SK-N-SH treated with all-trans-retinoic acid at 6 μM for 48 hours (cell line): ENCODE results near the gene HRNR.

Experiments
- ATAC-seq: fragments of 200-7000 bp; cut with Tn5 transposase; 3 replicates; pipeline ENCODE4 v1.9.1; 2020; ENCODE audit warnings: mild to moderate bottlenecking, moderate library complexity
- ARNTL ChIP-seq: fragments of 450-650 bp; formaldehyde crosslinking; IDR thresholded peaks from 2 replicates; pipeline ENCODE4 v1.5.0; 2020; ENCODE audit warnings: low read depth, mild to moderate bottlenecking, moderate library complexity, borderline replicate concordance
- BACH2 ChIP-seq: fragments of 250-450 bp; sonication (Bioruptor Pico); IDR thresholded peaks from 2 replicates; pipeline ENCODE4 v1.9.0; 2021; ENCODE audit warnings: mild to moderate bottlenecking, borderline replicate concordance
- CSDC2 ChIP-seq: fragments of 250-450 bp; sonication (Bioruptor Pico); IDR thresholded peaks from 2 replicates; pipeline ENCODE4 v1.5.0; 2020; ENCODE audit warnings: mild to moderate bottlenecking, moderate library complexity
- ESRRG ChIP-seq: fragments of 250-450 bp; sonication (Bioruptor Pico); IDR thresholded peaks from 2 replicates; pipeline ENCODE4 v1.6.1; 2021; ENCODE audit warnings: mild to moderate bottlenecking
- GLIS3 ChIP-seq: fragments of 250-450 bp; sonication (Bioruptor Pico); IDR thresholded peaks from 2 replicates; pipeline ENCODE4 v1.5.0; 2020; ENCODE audit warnings: mild to moderate bottlenecking, moderate library complexity
- ISL1 ChIP-seq: fragments of 250-450 bp; sonication (Bioruptor Pico); IDR thresholded peaks from 2 replicates; pipeline ENCODE4 v2.1.2; 2022; ENCODE audit warnings: mild to moderate bottlenecking, moderate library complexity
- OSR1 ChIP-seq: fragments of 250-450 bp; sonication (Bioruptor Pico); IDR thresholded peaks from 2 replicates; pipeline ENCODE4 v1.8.0; 2022; ENCODE audit warnings: moderate library complexity, mild to moderate bottlenecking, inconsistent platforms
- RARB ChIP-seq: fragments of 250-450 bp; sonication (Bioruptor Pico); IDR thresholded peaks from 2 replicates; pipeline ENCODE4 v1.8.0; 2021; ENCODE audit warnings: mild to moderate bottlenecking, moderate library complexity
- SNAI2 ChIP-seq: fragments of 250-450 bp; sonication (Bioruptor Pico); IDR thresholded peaks from 2 replicates; pipeline ENCODE4 v1.5.0; 2020; ENCODE audit warnings: mild to moderate bottlenecking, moderate library complexity
- TCF4 ChIP-seq: fragments of 250-450 bp; sonication (Bioruptor Pico); IDR thresholded peaks from 2 replicates; pipeline ENCODE4 v1.8.0; 2021; ENCODE audit warnings: mild to moderate bottlenecking, moderate library complexity, borderline replicate concordance
- TOX ChIP-seq: fragments of 250-450 bp; sonication (Bioruptor Pico); IDR thresholded peaks from 2 replicates; pipeline ENCODE4 v1.8.0; 2021; ENCODE audit warnings: mild to moderate bottlenecking, moderate library complexity, borderline replicate concordance
- ZC3H10 ChIP-seq: fragments of 250-450 bp; sonication (Bioruptor Pico); IDR thresholded peaks from 2 replicates; pipeline ENCODE4 v1.5.1; 2021; ENCODE audit warnings: mild to moderate bottlenecking, moderate library complexity
- ZFP30 ChIP-seq: fragments of 450-650 bp; formaldehyde crosslinking; IDR thresholded peaks from 2 replicates; pipeline ENCODE4 v1.5.0; 2022; ENCODE audit warnings: mild to moderate bottlenecking, moderate library complexity
- ZNF70 ChIP-seq: fragments of 450-650 bp; formaldehyde crosslinking; IDR thresholded peaks from 2 replicates; pipeline ENCODE4 v1.5.0; 2020; ENCODE audit warnings: mild to moderate bottlenecking, moderate library complexity
- ZNF8 ChIP-seq: fragments of 450-650 bp; formaldehyde crosslinking; IDR thresholded peaks from 2 replicates; pipeline ENCODE4 v1.5.0; 2020; ENCODE audit warnings: mild to moderate bottlenecking, moderate library complexity
- TF ChIP-seq, protein P1 (sequence below): fragments of 250-450 bp; sonication (Bioruptor Pico); IDR thresholded peaks from 2 replicates; pipeline ENCODE4 v1.8.0; 2021; ENCODE audit warnings: low read depth, mild to moderate bottlenecking, moderate library complexity, borderline replicate concordance
- TF ChIP-seq, protein P2 (sequence below): fragments of 250-450 bp; sonication (Bioruptor Pico); IDR thresholded peaks from 2 replicates; pipeline ENCODE4 v1.5.0; 2020; ENCODE audit warnings: mild to moderate bottlenecking, moderate library complexity

The HRNR gene

DNA sequence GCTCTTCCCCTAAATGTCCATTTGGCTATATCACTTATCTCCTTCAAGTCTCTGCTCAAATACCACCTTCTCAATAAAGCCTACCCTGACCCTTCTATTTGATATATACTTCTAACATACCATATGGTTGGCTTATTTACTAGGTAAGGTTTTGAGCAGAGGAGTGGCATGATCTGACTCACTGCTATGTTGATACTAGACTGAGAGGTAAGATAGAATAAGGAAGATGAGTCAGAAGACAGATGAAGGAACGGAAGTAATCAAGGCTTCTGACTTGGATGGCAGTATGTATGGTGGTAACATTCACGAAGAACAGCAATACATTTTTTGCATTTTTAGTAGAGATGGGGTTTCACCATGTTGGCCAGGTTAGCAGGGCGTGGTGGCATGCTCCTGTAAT, 4.8 kb upstream of the HRNR start:
- ATAC-seq, result no peak
- TF ChIP-seq BACH2 (CRISPR knock-in tag) (no peak), ZC3H10 (CRISPR knock-in tag) (no peak), GLIS3 (CRISPR knock-in tag) (no peak), ISL1 (CRISPR knock-in tag) (no peak), ARNTL (CRISPR knock-in tag) (no peak), ZNF70 (CRISPR knock-in tag) (no peak)
- TF ChIP-seq, protein P1, sequence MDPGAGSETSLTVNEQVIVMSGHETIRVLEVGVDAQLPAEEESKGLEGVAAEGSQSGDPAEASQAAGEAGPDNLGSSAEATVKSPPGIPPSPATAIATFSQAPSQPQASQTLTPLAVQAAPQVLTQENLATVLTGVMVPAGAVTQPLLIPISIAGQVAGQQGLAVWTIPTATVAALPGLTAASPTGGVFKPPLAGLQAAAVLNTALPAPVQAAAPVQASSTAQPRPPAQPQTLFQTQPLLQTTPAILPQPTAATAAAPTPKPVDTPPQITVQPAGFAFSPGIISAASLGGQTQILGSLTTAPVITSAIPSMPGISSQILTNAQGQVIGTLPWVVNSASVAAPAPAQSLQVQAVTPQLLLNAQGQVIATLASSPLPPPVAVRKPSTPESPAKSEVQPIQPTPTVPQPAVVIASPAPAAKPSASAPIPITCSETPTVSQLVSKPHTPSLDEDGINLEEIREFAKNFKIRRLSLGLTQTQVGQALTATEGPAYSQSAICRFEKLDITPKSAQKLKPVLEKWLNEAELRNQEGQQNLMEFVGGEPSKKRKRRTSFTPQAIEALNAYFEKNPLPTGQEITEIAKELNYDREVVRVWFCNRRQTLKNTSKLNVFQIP, result no peak
- TF ChIP-seq, protein P2, sequence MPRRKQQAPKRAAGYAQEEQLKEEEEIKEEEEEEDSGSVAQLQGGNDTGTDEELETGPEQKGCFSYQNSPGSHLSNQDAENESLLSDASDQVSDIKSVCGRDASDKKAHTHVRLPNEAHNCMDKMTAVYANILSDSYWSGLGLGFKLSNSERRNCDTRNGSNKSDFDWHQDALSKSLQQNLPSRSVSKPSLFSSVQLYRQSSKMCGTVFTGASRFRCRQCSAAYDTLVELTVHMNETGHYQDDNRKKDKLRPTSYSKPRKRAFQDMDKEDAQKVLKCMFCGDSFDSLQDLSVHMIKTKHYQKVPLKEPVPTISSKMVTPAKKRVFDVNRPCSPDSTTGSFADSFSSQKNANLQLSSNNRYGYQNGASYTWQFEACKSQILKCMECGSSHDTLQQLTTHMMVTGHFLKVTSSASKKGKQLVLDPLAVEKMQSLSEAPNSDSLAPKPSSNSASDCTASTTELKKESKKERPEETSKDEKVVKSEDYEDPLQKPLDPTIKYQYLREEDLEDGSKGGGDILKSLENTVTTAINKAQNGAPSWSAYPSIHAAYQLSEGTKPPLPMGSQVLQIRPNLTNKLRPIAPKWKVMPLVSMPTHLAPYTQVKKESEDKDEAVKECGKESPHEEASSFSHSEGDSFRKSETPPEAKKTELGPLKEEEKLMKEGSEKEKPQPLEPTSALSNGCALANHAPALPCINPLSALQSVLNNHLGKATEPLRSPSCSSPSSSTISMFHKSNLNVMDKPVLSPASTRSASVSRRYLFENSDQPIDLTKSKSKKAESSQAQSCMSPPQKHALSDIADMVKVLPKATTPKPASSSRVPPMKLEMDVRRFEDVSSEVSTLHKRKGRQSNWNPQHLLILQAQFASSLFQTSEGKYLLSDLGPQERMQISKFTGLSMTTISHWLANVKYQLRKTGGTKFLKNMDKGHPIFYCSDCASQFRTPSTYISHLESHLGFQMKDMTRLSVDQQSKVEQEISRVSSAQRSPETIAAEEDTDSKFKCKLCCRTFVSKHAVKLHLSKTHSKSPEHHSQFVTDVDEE (CRISPR knock-in tag), result no peak

DNA sequence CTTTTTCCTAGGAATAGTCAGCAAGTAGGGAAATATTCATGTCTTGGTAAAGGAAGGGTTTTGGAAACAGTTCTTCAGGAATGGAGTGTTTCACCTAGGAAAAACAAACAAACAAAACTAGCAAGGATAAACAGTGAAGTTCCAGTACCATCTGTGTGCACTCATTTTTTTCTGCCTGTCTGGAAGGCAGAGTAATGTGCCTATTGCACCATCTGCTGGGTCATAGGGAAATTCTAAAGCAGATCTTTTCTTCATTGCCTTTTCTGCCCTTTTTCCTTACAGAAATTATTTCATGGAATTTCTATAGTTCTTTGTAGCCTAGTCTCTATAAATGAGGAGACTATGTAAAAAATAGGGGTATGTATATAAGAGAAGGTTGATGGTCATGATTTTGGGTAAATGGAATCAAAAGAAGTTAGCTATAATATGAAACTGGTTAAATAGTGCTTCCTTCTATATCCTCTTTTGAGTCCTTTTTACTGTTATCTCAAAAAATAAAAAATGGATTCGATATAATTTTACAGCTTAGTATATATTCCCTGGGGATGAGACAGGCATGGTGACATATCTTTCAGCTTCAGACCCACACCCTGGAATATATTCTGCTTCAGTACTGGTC, 3.4 kb upstream of the HRNR start:
- TF ChIP-seq ARNTL (CRISPR knock-in tag) (no peak), RARB (CRISPR knock-in tag) (no peak), ZC3H10 (CRISPR knock-in tag) (no peak), TCF4 (CRISPR knock-in tag) (no peak), GLIS3 (CRISPR knock-in tag) (no peak), ESRRG (CRISPR knock-in tag) (no peak), TOX (CRISPR knock-in tag) (no peak), ISL1 (CRISPR knock-in tag) (no peak), CSDC2 (CRISPR knock-in tag) (no peak), SNAI2 (CRISPR knock-in tag) (no peak), ZNF8 (CRISPR knock-in tag) (no peak), ZNF70 (CRISPR knock-in tag) (no peak), ZFP30 (CRISPR knock-in tag) (no peak), BACH2 (CRISPR knock-in tag) (no peak)
- TF ChIP-seq, protein P1, result no peak
- ATAC-seq, result no peak

DNA sequence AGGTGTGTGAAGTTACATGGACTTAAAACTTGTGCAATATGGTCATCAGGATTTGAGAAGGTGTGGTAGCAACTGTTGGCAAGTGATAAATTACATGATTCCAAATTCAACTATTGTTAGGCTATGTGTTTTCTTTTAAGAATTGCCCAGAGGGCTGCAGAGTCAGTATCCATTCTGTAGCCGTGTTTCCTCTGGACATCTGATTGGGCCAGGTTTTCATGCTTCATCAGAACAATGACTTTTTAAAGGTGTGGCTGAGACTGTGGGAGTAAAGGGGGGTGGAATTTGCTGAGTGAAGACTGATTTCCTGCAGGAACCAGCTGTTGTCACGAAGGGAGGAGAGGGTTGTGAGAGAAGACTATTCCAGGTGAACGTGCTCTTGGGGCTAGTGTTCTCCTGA, 1.7 kb upstream of the HRNR start:
- TF ChIP-seq, protein P2 (CRISPR knock-in tag), result no peak
- TF ChIP-seq ISL1 (CRISPR knock-in tag) (no peak), OSR1 (CRISPR knock-in tag) (no peak)
- ATAC-seq, result no peak
